Type B pancreatic cell (in vitro differentiated cells): ENCODE data around the gene PSTK. TPM values are rescaled to one million over a fixed set of nuclear protein-coding genes. Genes with fewer than 3 reads are reported as not detected.

Experiments used
- DNase-seq: peaks from one replicate; pipeline ENCODE4 v3.0.0; 2021; ENCODE audit warnings: mixed read lengths; ENCODE audit not compliant: unreplicated experiment; ENCODE audit errors: extremely low spot score
- H3K27ac Mint-ChIP-seq: 2 replicates; pipeline ENCODE4 v1.8.0; 2021; ENCODE audit warnings: mild to moderate bottlenecking, mixed read lengths
- H3K27me3 Mint-ChIP-seq: 2 replicates; pipeline ENCODE4 v1.8.0; 2021; ENCODE audit warnings: mixed read lengths
- H3K36me3 Mint-ChIP-seq: 2 replicates; pipeline ENCODE4 v1.8.0; 2021; ENCODE audit warnings: mixed read lengths
- H3K4me1 Mint-ChIP-seq: one replicate; pipeline ENCODE4 v1.8.0; 2021; ENCODE audit warnings: mixed read lengths; ENCODE audit not compliant: unreplicated experiment
- H3K4me3 Mint-ChIP-seq: 2 replicates; pipeline ENCODE4 v1.8.0; 2021; ENCODE audit warnings: mild to moderate bottlenecking, mixed read lengths
- H3K9me3 Mint-ChIP-seq: 2 replicates; pipeline ENCODE4 v1.8.0; 2021; ENCODE audit warnings: mixed read lengths
- CTCF ChIP-seq: fragments of 200-600 bp; sonication (generic); conservative IDR thresholded peaks from 2 replicates; pipeline ENCODE4 v1.5.0; 2021; ENCODE audit warnings: antibody characterized with exemption, mild to moderate bottlenecking
- total RNA-seq: library from RNA; stranded (reverse); gene quantifications from 2 replicates; pipeline ENCODE4 v1.2.1, GENCODE V29; 2021; ENCODE audit warnings: low replicate concordance

PSTK gene
- total RNA-seq, 1 donor from 2014 or later = 5.0 TPM

- Mint-ChIP-seq H3K27me3 (no peaks in the 10 kb centered on the region), H3K36me3 (peaks cover 8% of the 10 kb centered on the region), H3K27ac (no peak overlapping the region), H3K9me3 (no peaks in the 10 kb centered on the region), H3K4me1 (peaks cover 10% of the 10 kb centered on the region), H3K4me3 (no peak overlapping the region)
- no peak for DNase-seq
- no peak for TF ChIP-seq CTCF
These were observed 3.7 kb downstream of the PSTK start for GRCh38 chr10:122983898-122984297.

GRCh38 chr10:122984708-122985107 lies 4.5 kb downstream of the PSTK start:
- Mint-ChIP-seq H3K4me1 (peaks cover 9% of the 10 kb centered on the region), H3K27ac (no peak overlapping the region), H3K9me3 (no peaks in the 10 kb centered on the region), H3K4me3 (no peak overlapping the region), H3K36me3 (peaks cover 8% of the 10 kb centered on the region), H3K27me3 (no peaks in the 10 kb centered on the region)
- no peak for TF ChIP-seq CTCF
- no peak for DNase-seq

GRCh38 chr10:122986335-122986734 lies 6.1 kb downstream of the PSTK start:
- no peaks in the 10 kb centered on the region for H3K27me3 Mint-ChIP-seq
- H3K36me3 Mint-ChIP-seq = peaks cover 11% of the 10 kb centered on the region
- H3K9me3 Mint-ChIP-seq = no peaks in the 10 kb centered on the region
- TF ChIP-seq CTCF = no peak
- H3K4me3 Mint-ChIP-seq = no peak overlapping the region
- DNase-seq = no peak
- H3K27ac Mint-ChIP-seq = no peak overlapping the region
- H3K4me1 Mint-ChIP-seq = peaks cover under 1% of the 10 kb centered on the region

GRCh38 chr10:122988501-122988900 lies 8.3 kb downstream of the PSTK start:
- TF ChIP-seq CTCF = no peak
- Mint-ChIP-seq H3K36me3 (peaks cover 11% of the 10 kb centered on the region), H3K27ac (no peak overlapping the region), H3K4me1 (no peaks in the 10 kb centered on the region), H3K27me3 (no peaks in the 10 kb centered on the region), H3K9me3 (no peaks in the 10 kb centered on the region), H3K4me3 (no peak overlapping the region)
- no peak for DNase-seq

GRCh38 chr10:122990278-122990677 lies 10.1 kb downstream of the PSTK start:
- Mint-ChIP-seq H3K4me1 (no peaks in the 10 kb centered on the region), H3K27me3 (no peaks in the 10 kb centered on the region), H3K36me3 (peaks cover 14% of the 10 kb centered on the region), H3K27ac (no peak overlapping the region), H3K4me3 (no peak overlapping the region), H3K9me3 (no peaks in the 10 kb centered on the region)
- no peak for TF ChIP-seq CTCF
- no peak for DNase-seq

GRCh38 chr10:122992031-122992585 lies 11.9 kb downstream of the PSTK start:
- Mint-ChIP-seq H3K27me3 (no peaks in the 10 kb centered on the region), H3K4me3 (no peak overlapping the region)

More at GRCh38 chr10:122992031-122992585, 11.9 kb downstream of the PSTK start:
- H3K9me3 Mint-ChIP-seq = no peaks in the 10 kb centered on the region
- DNase-seq = no peak
- peaks cover 13% of the 10 kb centered on the region for H3K36me3 Mint-ChIP-seq
- TF ChIP-seq CTCF = no peak
- H3K4me1 Mint-ChIP-seq = no peaks in the 10 kb centered on the region
- no peak overlapping the region for H3K27ac Mint-ChIP-seq
